Activated CD8-positive, alpha-beta memory T cell treated with anti-CD3 and anti-CD28 coated beads for 1 hour (primary cell): ENCODE measurements around the gene MTG1.

Experiments
- DNase-seq, 2 donors: peaks; one replicate each; pipeline ENCODE4 v3.0.0-alpha.2; 2020; ENCODE audit warnings: low read depth in 1 of 2; ENCODE audit errors: extremely low read depth in 1 of 2

Gene MTG1

DNA sequence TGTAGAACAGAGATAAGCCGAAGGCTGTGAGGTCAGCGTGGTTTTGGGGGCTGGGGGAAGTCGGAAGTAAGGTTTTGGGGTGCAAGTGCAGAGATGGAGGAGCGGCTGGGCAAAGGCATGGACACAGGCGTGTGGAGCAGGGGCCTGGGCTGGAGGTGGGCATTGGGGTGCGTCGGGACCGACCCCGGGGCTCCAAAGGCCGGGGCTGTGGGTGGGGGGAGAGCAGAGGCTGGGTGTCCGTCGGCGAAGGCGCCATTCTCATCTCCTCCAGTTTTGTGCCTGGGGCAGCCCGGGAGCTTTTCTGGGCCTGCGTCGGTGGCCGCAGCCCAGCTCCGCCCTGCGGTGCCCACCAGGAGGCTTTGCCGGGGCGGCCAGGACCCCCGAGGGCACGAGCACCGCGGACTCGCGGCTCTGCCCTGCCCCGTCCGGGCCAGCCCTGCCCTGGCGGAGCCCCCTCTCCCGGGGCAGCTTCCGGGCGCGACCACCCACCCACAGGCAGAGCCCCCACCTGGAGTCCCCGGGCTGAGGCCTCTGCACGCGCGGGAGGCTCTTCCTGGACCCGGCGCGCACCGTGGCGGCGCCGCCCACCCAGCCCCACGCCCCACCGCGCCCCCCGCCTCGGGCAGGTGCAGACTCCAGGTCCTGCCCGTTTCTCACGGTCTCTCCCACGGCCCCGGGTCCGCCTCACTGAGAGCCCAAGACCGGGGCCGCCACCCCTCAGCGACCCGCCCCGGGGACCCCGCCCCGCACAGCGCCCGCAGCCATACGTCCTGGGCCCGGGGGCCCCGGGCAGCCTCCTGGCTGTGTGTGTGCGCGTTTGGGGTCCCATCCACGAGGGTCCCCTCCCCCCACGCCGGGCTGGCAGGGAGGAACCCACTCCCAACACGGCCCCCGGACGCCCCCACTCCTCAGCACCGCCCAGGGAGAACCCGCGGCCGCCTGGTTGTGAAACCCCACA is 52.1 kb downstream of the MTG1 start:
- DNase-seq, result no peak

GRCh38 chr10:133446979-133447378 is 53.0 kb downstream of the MTG1 start:
- DNase-seq, result no peak

DNA sequence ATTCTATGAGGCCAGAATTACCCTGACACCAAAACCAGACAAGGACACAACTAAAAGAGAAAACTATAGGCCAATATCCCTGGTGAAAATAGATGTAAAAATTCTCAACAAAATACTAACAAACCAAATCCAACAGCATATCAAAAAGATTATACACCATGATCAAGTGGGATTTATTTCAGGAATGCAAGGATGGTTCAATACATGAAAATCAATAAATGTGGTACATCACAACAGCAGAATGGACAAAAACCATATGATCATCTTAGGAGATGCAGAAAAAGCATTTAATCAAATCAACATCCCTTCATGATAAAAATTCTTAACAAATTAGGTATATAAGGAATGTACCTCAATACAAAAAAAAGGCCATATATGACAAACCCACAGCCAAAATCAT is 54.2 kb downstream of the MTG1 start:
- DNase-seq, result no peak

DNA sequence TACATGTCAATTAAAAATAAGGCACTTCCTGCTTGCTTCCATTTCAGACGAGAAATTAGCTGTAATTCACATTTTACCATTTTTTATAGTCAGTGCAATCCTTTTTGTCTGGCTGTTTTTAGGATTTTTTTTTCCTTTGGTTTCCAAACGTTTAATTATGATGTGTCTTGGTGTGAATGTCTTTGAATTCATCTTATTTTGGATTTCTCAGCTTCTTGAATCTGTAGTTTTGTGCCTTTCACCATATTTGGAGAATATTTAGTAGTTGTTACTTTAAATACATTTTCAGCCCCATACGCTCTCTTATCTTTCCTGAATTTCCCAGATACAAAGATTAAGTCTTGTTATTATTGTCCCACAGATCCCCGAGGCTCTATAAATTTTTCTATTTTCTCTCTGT is 57.4 kb downstream of the MTG1 start:
- DNase-seq, result no peak

GRCh38 chr10:133452453-133452852 is 58.5 kb downstream of the MTG1 start:
- no peak for DNase-seq

GRCh38 chr10:133453516-133454203 is 59.7 kb downstream of the MTG1 start, which contains the start of gene SCART1:
SCART1 (plus strand) TSS chr10:133453945; CDS start chr10:133453998, 53 bp downstream.
- DNase-seq, result no peak

GRCh38 chr10:133454204-133454893 is 60.4 kb downstream of the MTG1 start:
- DNase-seq, result no peak

DNA sequence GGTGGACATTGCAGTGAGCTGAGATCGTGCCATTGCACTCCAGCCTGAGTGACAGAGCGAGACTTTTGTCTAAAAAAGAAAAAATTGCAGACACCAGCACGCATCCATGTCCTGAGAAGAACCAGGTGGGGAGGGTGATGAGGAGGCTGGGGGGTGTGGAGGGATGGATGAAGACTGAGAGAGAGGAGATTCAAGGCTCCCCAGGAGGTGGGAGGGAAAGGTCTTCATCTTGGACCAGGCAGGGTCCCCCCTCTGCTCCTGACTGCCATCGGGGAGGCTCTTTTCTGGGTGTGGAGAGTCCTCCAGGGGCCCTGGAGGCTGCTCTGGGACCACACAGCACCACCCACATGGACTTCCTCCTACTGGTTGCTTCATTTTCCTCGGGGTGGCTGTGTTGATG is 61.2 kb downstream of the MTG1 start:
- no peak for DNase-seq

DNA sequence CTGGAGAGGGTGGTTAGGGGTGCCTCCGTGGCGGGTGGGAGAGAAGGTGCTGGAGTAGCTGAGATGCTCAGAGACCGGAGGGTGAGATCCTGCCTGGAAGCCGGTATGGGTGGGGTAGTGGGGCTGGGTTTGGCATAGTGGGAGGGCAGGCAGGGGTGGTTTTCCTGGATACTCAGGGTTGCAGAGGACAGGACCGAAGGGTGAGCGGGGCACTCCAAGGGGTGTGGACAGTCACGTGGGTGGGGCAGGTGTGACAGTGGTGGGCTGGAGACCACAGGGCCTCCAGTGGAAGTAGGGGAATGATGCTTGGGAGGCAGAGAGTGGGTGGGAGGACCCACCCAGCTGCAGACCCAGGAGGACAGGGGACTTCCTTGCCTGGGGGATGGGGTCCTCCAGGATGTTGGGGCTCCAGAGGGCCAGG is 61.7 kb downstream of the MTG1 start:
- DNase-seq, result no peak

DNA sequence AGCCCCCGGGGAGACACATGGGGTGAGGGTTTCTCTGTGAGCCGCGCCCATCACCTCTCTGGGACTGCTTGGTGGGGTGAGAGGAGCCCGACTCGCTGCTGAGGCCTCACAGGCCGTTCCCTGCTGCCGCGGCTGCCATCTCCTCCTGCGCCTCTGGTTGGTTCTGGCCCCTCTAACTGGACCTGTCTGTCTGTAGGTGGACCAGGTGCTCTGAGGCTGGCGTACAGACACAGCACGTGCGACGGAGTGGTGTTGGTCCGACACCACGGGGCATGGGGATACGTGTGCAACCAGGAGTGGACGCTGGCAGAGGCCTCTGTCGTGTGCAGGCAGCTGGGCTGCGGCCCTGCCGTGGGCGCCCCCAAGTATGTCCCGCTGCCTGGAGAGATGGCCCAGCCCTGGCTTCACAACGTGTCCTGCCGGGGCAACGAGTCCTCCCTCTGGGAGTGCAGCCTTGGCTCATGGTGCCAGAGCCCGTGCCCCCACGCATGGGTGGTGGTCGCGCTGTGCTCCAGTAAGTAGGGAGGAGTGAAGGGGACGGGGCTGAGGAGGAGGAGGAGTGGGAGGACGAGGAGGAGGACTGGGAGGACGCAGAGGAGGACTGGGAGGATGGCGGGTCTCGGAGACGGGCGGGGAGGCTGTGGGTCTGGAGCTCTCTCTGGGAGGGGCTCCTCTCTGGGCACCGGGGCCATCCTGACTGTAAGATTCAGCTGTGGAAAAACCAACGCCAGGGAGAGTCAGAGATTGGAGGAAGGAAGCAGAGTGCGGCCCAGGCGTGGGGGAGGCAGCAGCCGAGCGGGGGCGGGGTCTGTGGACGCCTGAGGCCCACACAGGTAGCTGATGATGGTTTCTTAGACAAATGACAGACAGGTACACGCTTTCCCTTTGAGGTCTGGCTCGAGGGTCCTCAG is 62.3 kb downstream of the MTG1 start:
- DNase-seq, result no peak

- no peak for DNase-seq
Observed at GRCh38 chr10:133457100-133457841, 63.3 kb downstream of the MTG1 start.

DNA sequence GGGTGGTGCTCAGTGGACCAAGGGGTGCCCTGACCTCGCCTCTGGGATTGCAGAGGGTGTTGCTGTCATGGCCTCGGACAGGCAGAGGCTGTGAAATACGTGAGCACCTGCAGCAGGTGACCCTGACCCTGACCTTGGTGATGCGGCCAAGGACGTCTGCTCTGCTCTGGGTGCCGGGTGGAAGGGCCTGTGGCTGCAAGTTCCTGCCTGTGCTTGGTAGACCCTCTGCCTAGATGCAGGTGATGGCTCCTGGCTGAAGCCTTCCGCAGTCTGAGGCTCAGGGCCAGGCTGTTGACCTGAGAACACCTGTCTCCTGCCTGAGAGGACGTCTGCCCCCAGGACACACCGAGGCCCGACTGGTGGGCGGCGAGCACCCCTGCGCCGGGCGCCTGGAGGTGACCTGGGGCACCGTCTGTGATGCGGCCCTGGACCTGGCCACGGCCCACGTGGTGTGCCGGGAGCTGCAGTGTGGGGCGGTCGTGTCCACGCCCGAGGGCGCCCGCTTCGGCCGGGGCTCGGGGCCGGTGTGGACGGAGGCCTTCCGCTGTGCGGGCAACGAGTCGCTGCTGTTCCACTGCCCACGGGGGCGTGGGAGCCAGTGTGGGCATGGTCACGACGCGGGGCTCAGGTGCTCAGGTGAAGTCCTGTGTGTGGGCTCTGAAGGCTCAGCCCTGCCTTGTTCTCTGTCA is 64.2 kb downstream of the MTG1 start:
- DNase-seq, result no peak

DNA sequence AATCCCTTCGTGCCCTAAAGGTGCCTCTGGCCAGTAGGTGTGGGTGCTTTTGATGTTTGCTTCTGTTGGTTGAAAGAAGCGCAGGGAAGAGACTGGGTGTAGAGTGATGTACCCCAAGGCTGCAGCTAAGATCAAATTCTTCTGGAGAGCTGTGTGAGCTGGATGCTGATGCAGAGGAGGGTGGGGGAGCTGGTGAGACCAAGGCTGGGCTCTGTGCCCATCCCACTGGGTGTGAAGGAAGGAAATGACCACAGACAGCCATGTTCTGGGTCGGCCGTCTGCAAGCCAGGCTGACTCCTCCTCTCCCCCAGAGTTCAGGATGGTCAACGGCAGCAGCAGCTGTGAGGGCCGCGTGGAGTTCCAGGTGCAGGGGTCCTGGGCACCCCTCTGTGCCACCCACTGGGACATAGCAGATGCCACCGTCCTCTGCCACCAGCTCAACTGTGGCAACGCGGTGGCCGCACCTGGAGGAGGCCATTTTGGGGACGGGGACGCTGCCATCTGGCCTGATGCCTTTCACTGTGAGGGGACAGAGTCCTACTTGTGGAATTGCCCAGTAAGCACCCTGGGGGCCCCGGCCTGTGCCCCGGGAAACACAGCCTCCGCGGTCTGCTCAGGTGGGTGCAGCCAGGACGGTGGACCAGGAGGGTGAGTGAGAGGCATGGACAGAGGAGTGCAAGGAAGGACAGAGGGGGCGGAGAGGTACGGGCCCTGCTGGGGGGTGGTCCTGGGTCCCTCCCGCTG is 64.9 kb downstream of the MTG1 start:
- DNase-seq, result no peak

DNA sequence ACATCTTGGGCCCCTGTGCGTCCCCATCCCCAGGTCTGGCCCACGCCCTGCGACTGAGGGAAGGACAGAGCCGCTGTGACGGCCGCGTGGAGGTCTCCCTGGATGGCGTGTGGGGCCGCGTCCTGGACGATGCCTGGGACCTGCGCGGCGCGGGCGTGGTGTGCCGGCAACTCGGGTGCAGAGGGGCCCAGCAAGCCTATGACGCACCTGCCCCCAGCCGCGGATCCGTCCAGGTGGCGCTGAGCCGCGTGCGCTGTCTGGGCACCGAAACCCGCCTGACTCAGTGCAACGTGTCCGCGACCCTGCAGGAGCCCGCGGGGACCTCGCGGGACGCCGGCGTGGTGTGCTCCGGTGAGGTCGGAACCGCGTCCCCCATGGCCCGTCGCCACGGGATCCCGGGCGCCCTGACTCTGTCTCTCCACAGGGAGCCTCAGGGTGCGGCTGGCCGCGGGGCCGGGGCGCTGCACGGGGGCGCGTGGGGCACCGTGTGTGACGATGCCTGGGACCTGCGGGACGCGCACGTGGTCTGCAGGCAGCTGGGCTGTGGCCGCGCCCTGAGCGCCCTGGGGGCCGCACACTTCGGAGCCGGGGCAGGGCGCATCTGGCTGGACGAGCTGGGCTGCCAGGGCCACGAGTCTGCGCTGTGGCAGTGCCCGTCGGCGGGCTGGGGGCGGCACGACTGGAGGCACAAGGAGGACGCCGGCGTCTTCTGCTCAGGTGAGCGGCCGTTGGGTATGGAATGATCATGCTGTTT is 65.7 kb downstream of the MTG1 start:
- DNase-seq, result no peak

- DNase-seq, result no peak
Observed at GRCh38 chr10:133460208-133460769, 66.3 kb downstream of the MTG1 start.

- no peak for DNase-seq
Observed at GRCh38 chr10:133461027-133461426, 67.1 kb downstream of the MTG1 start.

DNA sequence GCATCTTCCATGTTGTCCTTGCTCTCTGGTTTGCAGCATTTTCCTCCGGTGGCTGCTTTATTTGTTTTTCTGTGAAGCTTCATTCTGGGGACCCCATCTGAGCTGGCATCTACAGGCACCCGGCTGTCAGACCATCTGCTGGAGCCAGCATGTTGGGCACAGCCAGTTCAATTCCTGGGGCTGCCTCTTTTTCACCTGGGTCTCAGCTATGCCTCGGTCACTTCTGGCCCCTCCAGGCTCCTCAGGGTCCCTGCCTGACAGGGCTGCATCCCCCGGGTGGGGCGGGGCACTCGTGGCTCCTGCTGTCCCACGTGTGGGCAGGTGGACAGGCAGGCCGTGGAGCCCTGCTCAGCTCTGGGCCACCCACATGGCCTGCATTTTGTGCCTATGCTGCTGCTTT is 67.9 kb downstream of the MTG1 start:
- DNase-seq, result no peak
